Prostate gland (tissue), 2 donors: ENCODE results near the gene SERPINA5.
"Not testable (repeated sequence)": the region's sequence is repeated elsewhere in the genome, so short reads cannot be mapped to it uniquely, and the experiment has no call there.

Experiments
- POLR2A ChIP-seq: fragments of 450-650 bp; IDR thresholded peaks from one replicate; pipeline ENCODE4 v1.6.1; 2016; ENCODE audit warnings: antibody characterized with exemption, mild to moderate bottlenecking
- POLR2AphosphoS5 ChIP-seq: sonication (generic); formaldehyde crosslinking; IDR thresholded peaks from one replicate; pipeline ENCODE4 v1.6.1; 2017; ENCODE audit warnings: antibody characterized with exemption
- TF ChIP-seq, protein P1 (sequence below), 4 experiments: fragments of 200-600 bp in 2 of 4; fragments of 450-650 bp in 2 of 4; sonication (generic) in 2 of 4; IDR thresholded peaks; 1 replicate in 3 of 4; 2 replicates in 1 of 4; pipeline ENCODE4 v1.5.1; 2016 to 2019; ENCODE audit warnings: antibody characterized with exemption in 4 of 4, mild to moderate bottlenecking in 2 of 4, moderate library complexity in 2 of 4

DNA sequence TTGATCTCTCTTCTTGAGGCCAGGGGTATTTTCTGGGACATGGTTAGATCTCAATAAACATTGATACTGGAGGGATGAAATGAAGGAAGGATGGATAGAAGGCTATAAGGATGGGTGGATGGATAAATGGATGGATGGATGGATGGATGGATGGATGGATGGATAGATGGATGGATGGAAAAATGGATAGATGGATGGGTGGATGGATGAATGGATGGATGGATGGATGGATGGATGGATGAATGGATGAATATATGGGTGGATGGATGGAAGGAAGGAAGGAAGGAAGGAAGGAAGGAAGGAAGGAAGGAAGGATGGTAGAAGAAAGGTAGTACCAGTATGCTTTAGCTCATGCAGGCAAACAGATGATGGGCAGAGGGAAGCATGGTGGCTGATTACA, 3.8 kb upstream of the SERPINA5 start:
- not testable (repeated sequence) for TF ChIP-seq POLR2AphosphoS5, POLR2A
- TF ChIP-seq, protein P1, sequence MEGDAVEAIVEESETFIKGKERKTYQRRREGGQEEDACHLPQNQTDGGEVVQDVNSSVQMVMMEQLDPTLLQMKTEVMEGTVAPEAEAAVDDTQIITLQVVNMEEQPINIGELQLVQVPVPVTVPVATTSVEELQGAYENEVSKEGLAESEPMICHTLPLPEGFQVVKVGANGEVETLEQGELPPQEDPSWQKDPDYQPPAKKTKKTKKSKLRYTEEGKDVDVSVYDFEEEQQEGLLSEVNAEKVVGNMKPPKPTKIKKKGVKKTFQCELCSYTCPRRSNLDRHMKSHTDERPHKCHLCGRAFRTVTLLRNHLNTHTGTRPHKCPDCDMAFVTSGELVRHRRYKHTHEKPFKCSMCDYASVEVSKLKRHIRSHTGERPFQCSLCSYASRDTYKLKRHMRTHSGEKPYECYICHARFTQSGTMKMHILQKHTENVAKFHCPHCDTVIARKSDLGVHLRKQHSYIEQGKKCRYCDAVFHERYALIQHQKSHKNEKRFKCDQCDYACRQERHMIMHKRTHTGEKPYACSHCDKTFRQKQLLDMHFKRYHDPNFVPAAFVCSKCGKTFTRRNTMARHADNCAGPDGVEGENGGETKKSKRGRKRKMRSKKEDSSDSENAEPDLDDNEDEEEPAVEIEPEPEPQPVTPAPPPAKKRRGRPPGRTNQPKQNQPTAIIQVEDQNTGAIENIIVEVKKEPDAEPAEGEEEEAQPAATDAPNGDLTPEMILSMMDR (IDR thresholded peaks at IDR 0.05), result not testable (repeated sequence)
